Heart left ventricle (tissue), 13 donors: ENCODE results near the gene FOXK1.

Source experiments
- POLR2A ChIP-seq, 2 donors: fragments of 450-650 bp; IDR thresholded peaks; one replicate each; pipeline ENCODE4 v1.6.1; 2017; ENCODE audit warnings: antibody characterized with exemption in 2 of 2, mild to moderate bottlenecking in 2 of 2, moderate library complexity in 2 of 2
- TF ChIP-seq, protein P1 (sequence below), 12 donors: fragments of 200-600 bp; sonication (generic) in 4 of 12; IDR thresholded peaks; one replicate each; pipeline versions ENCODE4 v1.5.0 to v1.8.0; 2018 to 2022; ENCODE audit warnings: antibody characterized with exemption in 12 of 12, mild to moderate bottlenecking in 5 of 12
- donor health status: ischemic (EF 13 %, LVEDD 7.1; RV severe dilation, severe dysfunction).
- donor health status: DM: no; HTN: yes; CAD: no.
- donor health status: DM: no; HTN: no; CAD: no.
- donor health status: ischemic (EF 25% LVEDD 6.9; RV normal size, moderate dysfunction).
- donor health status: ischemic (EF 25% LVEDD 5.7; RV mildly dilated, moderate dysfunction).
- donor health status: ischemic (EF 35%, LVEDD 5.7; RV mildly dilated, moderate dysfunction).
- donor health status: nonischemic (EF 11% LVEDD 7.7; RV severe dilation, severe dysfunction).
- donor health status: DM: yes; HTN: yes; CAD: no.
- donor health status: PGD.
- donor health status: ischemic (EF 29% LVEDD 5.4; RV normal size, mild dysfunction).
- donor health status: nonischemic (EF 23%, LVEDD 6.1; RV moderate dilation, normal function).

- TF ChIP-seq, protein P1, sequence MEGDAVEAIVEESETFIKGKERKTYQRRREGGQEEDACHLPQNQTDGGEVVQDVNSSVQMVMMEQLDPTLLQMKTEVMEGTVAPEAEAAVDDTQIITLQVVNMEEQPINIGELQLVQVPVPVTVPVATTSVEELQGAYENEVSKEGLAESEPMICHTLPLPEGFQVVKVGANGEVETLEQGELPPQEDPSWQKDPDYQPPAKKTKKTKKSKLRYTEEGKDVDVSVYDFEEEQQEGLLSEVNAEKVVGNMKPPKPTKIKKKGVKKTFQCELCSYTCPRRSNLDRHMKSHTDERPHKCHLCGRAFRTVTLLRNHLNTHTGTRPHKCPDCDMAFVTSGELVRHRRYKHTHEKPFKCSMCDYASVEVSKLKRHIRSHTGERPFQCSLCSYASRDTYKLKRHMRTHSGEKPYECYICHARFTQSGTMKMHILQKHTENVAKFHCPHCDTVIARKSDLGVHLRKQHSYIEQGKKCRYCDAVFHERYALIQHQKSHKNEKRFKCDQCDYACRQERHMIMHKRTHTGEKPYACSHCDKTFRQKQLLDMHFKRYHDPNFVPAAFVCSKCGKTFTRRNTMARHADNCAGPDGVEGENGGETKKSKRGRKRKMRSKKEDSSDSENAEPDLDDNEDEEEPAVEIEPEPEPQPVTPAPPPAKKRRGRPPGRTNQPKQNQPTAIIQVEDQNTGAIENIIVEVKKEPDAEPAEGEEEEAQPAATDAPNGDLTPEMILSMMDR (IDR thresholded peaks at IDR 0.05): no peak
- no peak for TF ChIP-seq POLR2A (IDR thresholded peaks at IDR 0.05)
Observed at GRCh38 chr7:4774658-4775249, 92.7 kb downstream of the FOXK1 start.
